CD4-positive, alpha-beta T cell treated with Interleukin-1 beta for 1 hour (primary cell): ENCODE data around the gene ERCC3.
"Not testable (repeated sequence)": the region's sequence is repeated elsewhere in the genome, so short reads cannot be mapped to it uniquely, and the experiment has no call there.

Experiments used
- DNase-seq, 2 donors: peaks; one replicate each; pipeline ENCODE4 v3.0.0-alpha.2; 2020 to 2022

The ERCC3 gene

GRCh38 chr2:127278959-127279358, 15.0 kb downstream of the ERCC3 start:
- no peak for DNase-seq

GRCh38 chr2:127277028-127277427, 16.9 kb downstream of the ERCC3 start:
- DNase-seq: no peak

DNA sequence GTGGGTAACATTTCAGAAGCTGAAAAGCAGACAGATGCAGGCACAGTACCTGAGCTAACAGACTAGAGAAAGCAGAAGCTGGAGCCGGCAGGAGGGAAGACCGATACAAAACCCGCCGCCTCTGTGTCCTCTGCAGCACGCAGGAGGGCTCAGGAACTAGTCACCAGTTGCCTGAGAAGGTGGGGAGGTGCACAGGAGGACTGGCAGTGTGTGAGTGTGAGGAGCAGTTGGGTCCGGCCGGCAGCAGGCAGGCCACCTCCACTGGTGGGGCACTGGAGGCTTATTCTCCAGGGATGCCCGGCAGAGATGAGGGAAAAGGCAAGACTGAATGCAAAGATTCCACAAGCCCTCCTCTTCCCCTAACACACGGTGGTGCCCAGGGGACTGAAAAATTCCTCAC, 18.2 kb downstream of the ERCC3 start:
- DNase-seq: no peak

- no peak for DNase-seq
These were observed 18.6 kb downstream of the ERCC3 start for GRCh38 chr2:127275356-127275755.

- DNase-seq: no peak
These were observed 23.3 kb downstream of the ERCC3 start for GRCh38 chr2:127270663-127271062.

- no peak for DNase-seq
These were observed 32.0 kb downstream of the ERCC3 start for GRCh38 chr2:127261804-127262406.

GRCh38 chr2:127259355-127259754, 34.6 kb downstream of the ERCC3 start:
- DNase-seq: no peak

- no peak for DNase-seq
These were observed 37.1 kb downstream of the ERCC3 start for GRCh38 chr2:127256866-127257265.

DNA sequence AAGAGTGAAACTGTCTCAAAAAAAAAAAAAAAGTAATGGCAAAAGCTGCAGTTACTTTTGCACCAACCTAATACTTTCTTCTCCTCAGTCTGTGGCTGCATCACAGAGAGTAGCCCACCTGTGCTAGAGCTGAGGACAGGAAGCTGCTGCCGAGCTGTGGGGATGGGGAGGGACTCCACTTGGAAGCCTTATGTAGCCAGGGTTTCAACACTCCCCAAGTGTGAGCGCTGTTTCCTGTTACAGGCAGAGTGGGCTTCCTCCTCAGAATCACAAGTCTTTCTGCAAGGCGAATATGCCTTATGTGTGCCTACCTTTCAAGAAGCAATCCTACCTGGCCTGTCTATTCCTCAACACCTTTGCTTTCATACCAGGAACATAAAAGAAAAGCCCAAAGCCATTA, 37.6 kb downstream of the ERCC3 start:
- DNase-seq: no peak

DNA sequence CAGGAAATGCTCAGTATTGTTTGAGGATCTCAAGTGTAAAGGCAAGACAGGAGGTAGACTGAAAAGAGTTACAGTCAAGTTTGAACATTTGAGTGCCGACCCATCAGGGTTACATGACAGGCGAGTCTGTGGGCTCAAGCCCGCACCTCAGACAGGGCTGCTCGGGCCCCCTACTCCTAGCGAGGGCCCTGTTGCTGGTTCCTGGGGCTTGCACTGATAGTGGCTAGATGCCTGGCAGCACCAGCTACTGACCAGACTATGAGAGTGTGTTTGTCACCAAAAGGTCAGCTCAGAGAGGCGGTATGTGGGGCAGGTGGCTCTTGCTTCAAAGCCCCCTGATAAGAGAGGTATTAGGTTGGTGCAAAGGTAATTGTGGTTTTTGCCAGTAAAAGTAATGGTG, 38.2 kb downstream of the ERCC3 start:
- DNase-seq: no peak

- no peak for DNase-seq
These were observed 38.8 kb downstream of the ERCC3 start for GRCh38 chr2:127255146-127255545.

GRCh38 chr2:127254386-127254981, 39.5 kb downstream of the ERCC3 start:
- no peak for DNase-seq

DNA sequence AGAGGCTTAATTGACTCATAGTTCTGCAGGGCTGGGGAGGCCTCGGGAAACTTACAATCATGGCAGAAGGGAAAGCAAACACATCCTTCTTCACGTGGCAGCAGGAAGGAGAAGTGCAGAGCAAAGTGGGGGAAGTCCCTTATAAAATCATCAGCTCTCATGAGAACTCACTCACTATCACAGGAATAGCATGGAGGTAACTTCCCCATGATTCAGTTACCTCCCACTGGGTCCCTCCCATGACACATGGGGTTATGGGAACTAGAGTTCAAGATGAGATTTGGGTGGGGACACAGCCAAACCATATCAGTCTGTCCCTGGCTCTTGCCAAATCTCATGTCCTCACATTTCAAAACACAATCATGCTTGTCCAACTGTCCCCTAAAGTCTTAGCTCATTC, 52.8 kb downstream of the ERCC3 start:
- not testable (repeated sequence) for DNase-seq

- DNase-seq: no peak
These were observed 54.5 kb downstream of the ERCC3 start for GRCh38 chr2:127239395-127239794.

GRCh38 chr2:127237768-127238167, 56.2 kb downstream of the ERCC3 start:
- DNase-seq: not testable (repeated sequence)

DNA sequence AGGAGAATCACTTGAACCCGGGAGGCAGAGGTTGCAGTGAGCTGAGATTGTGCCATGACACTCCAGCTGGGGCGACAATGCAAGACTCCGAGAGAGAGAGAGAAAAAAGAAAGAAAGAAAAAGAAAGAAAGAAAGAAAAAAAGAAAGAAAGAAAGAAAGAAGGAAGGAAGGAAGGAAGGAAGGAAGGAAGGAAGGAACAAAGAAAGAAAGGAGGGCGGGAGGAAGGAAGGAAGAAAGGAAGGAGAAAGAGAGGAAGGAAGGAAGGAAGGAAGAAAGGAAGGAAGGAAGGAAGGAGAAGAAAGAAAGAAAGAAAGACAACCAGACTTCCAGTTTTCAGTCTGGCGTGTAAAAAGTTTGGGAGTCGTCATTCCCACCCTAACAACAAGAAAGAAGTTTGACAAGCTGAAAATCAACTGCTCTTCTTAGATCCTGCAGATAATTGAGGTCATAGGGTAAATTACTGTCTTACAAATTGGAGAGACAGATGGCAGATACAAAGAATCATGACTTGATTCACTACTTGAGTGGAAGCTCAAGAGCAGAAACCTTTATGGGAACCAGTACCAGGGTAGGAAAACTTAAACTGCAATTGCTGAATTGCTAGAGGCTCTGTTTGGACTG, 58.8 kb downstream of the ERCC3 start:
- DNase-seq: no peak

- no peak for DNase-seq
These were observed 60.2 kb downstream of the ERCC3 start for GRCh38 chr2:127233710-127234109.

DNA sequence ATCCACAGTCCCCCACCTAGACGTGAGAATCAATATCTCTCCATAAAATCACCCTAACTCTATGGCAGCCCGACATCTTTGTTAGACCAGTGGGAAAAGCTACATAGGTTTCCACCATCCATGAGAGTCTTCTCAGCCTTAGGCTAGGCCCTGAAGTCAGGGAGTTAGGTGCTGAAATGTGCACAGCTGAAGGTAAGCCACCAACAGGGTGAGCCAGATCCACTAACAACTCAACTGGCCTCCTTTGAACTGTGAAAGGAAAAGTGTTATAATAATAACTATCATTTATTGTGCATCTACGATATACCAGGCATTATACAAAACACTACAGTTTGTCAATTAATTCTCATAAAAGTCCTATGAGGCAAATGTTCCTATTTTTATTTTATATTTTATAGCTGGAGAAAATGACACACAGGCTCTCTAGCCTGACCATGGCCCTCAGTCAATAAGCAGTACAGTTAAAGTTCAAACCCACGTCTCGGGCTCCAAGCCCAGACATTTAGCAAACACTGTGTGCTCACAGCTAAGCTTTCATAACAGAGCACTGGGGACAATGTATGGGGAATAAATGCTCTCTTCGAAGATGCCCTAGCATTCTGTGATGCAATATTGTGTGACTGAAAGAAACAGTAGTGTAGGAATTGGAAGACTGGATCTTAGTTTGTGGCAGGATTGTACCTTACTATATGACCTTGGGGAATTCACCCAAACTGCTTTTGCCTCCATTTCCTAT, 62.6 kb downstream of the ERCC3 start:
- no peak for DNase-seq

- no peak for DNase-seq
These were observed 64.4 kb downstream of the ERCC3 start for GRCh38 chr2:127229555-127229954.

DNA sequence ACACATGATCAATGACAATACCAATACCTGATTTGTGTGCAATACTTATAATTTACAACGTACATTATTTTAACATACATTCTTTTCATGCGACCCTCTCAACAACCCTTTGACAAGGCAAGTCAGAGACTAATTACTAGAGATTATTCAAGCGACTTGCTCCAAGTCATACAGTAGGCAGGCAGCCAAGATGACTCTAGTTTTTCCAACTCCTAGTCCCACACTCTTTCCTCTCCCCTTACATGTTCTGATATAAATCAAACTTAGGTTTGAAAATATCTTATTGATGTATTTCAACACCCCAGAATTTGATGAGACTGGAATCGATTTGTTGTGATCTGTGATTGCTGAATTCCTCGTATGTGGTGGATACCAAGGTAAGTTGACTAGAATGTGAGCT, 65.8 kb downstream of the ERCC3 start:
- DNase-seq: no peak

DNA sequence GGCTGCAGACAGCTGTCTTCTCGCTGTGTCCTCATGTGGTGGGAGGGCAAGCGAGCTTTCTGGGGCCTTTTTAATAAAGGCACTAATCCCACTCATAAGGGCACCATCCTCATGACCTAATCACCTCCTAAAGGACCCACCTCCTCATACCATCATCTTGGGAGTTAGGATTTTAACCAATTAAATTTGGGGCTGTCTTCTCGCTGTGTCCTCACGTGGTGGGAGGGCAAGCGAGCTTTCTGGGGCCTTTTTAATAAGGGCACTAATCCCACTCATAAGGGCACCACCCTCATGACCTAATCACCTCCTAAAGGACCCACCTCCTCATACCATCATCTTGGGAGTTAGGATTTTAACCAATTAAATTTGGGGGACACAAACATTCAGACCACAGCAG, 66.7 kb downstream of the ERCC3 start:
- not testable (repeated sequence) for DNase-seq

DNA sequence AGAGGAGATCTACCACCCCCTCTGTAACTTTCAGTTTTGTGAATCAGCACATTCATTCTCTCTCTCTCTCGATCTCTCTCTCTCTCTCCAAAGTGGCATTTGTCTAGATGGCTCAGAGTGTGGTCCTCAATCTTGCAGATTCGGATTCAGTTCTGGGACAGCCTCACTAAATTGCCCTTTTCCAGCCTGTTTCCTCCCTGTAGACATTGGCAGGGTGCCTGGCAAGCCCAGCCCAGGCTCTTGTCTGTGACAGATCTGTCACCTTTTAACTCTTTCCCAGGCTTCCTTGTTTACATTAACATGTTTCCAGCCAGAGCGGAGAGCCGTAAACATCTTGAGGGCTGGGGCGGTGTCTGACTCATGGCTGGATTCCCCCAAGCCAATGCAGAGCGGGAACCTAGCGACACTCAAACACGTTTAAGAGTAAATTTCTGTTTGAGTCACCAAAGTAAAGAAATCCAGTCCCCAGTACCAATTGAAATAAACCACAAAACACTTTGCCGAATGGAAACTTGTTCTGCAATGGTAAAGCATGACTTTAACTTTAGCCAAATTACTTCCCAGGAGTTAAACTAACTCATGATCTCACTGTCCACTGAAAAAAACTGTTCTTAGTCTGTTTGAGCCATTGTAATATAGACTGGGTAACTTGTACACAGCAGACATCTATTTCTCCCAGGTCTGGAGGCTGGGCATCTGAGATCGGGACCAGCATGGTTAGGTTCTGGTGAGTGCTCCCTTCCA, 67.3 kb downstream of the ERCC3 start:
- no peak for DNase-seq

DNA sequence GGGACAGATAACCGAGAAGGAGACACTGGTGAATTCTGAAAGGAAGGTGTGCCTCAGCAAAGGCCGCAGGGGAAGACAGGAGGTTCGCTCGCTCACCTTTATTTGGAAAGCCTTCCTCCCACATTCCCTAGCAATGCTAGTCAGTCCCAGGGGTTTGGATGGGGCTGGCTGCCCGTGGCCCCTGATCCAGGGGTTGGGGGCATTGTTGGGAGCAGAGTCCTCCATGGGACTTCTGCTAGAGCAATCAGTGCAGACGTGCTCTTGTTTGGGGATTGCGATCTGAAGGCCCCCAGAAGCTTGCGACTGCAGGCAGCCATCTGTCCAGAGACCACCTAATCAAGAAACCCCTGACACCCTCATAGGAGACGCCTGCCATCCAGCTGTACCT, 67.8 kb downstream of the ERCC3 start:
- DNase-seq: no peak
